Renal cortical epithelial cell (primary cell): ENCODE results near the gene SLC44A4. TPM values are rescaled to one million over a fixed set of nuclear protein-coding genes. Genes with fewer than 3 reads are reported as not detected.
A peak's percentile ranks its signal among the peaks of the same experiment; 100 is the strongest.
"Not testable (repeated sequence)": the region's sequence is repeated elsewhere in the genome, so short reads cannot be mapped to it uniquely, and the experiment has no call there.

Experiments
- DNase-seq: peaks from one replicate; pipeline ENCODE4 v3.0.0-alpha.2; 2011; ENCODE audit warnings: low read depth
- total RNA-seq: library from RNA; depleted of rRNA; stranded (reverse); fragments of >200 nt; gene quantifications from 2 replicates; pipeline ENCODE4 v1.2.3, GENCODE V29; 2014

Gene SLC44A4
- total RNA-seq, 1 donor from 2014 or later: 1.1 TPM

DNA sequence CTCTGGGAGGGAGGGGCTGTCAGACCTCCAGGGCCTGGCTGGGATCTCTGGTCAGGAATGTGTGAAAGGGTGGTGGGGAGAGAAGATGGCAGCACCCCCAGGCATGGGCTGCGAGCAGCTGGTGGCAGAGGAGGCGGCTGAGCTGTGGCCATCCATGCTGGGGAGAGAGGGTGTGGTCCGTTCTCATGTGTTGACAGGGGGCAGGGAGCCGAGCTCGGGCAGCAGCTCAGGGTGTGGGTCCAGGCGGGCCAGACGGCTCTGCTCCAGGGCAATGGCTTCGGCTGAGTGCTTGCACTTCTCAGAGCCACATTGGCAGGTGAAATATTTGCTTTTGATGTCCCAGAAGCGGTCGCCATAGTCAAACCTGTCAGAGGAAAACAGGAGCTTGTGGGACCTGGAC lies 1.1 kb upstream of the SLC44A4 start:
- no peak for DNase-seq

GRCh38 chr6:31879143-31879542 lies 346 bp upstream of the SLC44A4 start:
- DNase-seq: no peak

DNA sequence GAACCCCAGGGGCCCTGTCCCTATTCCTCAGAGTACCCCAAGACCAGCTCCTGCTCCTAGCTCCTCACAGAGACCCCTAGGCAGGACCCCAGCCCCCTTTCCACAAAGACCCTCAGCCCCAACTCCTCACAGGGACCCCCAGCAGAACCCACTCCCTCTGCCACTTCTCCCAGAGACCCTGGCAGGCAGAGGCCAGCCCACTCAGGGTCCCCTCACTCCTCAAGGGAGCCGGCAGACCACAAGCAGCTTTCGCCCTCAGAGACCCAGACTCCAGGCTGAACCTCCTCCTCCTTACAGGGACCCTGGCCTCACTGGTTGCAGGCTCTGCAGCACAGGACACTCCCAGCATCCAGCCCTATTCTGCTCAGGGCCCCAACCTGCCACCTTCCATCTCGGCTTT lies 575 bp downstream of the SLC44A4 start:
- DNase-seq: no peak

DNA sequence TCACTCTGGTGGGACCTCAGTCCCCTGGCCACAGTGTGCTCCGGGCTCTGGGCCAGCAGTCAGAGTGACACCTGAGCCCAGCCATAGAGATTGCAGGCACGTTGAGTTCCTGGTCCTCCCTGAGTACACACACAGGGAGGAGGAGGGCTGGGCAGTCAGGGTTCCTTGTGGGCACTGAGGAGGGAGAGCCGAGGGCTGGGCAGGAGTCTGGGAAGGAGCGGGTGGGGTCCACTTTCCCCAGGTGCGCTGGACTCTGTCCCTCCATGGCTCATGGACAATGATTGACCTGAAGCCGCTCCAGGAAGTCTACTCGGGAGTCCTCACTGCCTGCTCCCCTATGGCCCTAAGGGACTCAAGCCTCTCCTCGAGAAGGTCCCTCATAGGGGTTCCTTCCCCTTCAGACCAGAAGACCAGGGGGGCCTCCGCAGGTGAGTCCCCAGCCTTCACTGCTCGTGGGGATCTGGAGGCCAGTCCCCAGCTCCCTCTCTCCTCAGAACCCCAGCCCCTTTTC lies 1.1 kb downstream of the SLC44A4 start:
- peak; percentile 38 for DNase-seq

DNA sequence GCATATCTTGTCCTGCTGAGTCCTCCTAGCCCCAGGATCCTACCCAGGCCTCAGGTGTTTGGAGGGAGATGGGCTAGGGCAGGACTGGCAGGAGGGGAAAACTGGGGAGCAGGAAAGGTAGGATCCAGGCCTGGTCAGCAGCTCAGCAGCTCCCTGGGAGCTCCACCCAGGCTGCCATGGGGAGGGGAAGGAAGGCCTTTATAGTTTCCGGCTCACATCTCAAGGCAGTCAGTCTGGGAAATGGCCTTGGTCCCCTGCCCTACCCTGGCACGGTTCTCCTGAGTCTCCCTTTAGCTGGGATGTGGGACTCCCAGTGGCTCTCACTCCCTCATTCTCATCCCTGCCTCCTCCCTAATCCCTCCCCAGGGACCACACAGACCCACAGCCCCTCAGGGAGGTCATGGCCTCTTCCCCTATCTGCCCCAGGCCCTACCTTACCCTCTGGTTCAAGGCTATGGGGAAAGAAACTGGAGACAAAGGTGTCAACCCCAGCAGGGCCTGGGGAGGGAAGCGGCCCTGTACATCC lies 1.6 kb downstream of the SLC44A4 start:
- DNase-seq: no peak

GRCh38 chr6:31876357-31876756 lies 2.4 kb downstream of the SLC44A4 start:
- DNase-seq: no peak

- DNase-seq: no peak
Observed at GRCh38 chr6:31875877-31876276, 2.9 kb downstream of the SLC44A4 start.

- no peak for DNase-seq
Observed at GRCh38 chr6:31874836-31875572, 3.8 kb downstream of the SLC44A4 start.

- no peak for DNase-seq
Observed at GRCh38 chr6:31874084-31874670, 4.6 kb downstream of the SLC44A4 start.

- DNase-seq: peak; percentile 23
Observed at GRCh38 chr6:31871046-31871659, 7.6 kb downstream of the SLC44A4 start.

- peak; percentile 36 for DNase-seq
Observed at GRCh38 chr6:31870385-31870921, 8.3 kb downstream of the SLC44A4 start.

DNA sequence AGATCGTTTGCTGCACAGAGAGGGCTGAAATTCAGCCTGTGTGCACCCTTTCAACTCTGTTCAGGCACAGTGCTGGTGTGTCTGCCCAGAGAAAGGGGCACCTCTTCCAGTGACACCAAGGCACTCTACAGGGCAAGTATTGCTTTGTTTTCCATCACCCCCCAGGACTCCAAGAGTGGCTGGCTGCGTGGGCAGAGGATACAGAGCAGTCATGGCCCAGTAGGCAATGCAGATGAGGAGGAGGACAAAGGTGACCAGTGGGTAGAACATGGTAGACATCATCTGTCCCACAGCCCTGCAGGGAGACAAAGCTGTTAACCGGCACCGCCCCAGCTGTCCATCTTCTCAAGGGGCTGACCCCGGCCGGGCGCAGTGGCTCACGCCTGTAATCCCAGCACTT lies 9.5 kb downstream of the SLC44A4 start:
- no peak for DNase-seq

DNA sequence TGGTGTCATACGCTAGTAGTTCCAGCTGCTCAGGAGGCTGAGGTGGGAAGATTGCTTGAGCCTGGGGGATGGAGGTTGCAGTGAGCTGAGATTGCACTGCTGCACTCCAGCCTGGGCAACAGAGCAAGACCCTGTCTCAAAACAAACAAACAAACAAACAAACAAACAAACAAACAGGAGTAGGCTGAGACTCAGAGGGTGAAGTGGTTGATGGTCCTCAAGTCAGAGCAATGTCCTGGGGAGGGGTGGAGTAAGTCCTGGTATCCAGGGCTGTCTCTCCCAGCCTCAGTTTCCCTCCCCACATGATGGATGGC lies 10.2 kb downstream of the SLC44A4 start:
- DNase-seq: not testable (repeated sequence)

GRCh38 chr6:31865205-31866118 lies 13.3 kb downstream of the SLC44A4 start:
- peak; percentile 81 for DNase-seq

GRCh38 chr6:31864818-31865204 lies 14.0 kb downstream of the SLC44A4 start:
- DNase-seq: no peak

DNA sequence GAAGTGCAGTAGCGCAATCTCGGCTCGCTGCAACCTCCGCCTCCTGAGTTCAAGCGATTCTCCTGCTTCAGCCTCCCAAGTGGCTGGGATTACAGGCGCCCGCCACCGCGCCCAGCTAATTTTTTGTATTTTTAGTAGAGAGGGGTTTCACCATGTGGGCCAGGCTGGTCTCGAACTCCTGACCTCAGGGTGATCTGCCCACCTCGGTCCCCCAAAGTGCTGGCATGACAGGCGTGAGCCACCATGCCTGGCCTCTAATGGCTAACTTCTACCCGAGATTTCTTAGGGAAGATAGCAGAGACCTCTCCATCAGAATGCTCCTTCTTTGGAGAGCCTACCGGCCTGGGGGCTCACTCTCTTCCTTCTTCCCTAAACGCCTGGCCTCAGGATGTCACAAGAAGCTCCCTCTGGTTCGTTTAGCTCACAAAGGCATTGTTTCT lies 14.7 kb downstream of the SLC44A4 start:
- DNase-seq: not testable (repeated sequence)

DNA sequence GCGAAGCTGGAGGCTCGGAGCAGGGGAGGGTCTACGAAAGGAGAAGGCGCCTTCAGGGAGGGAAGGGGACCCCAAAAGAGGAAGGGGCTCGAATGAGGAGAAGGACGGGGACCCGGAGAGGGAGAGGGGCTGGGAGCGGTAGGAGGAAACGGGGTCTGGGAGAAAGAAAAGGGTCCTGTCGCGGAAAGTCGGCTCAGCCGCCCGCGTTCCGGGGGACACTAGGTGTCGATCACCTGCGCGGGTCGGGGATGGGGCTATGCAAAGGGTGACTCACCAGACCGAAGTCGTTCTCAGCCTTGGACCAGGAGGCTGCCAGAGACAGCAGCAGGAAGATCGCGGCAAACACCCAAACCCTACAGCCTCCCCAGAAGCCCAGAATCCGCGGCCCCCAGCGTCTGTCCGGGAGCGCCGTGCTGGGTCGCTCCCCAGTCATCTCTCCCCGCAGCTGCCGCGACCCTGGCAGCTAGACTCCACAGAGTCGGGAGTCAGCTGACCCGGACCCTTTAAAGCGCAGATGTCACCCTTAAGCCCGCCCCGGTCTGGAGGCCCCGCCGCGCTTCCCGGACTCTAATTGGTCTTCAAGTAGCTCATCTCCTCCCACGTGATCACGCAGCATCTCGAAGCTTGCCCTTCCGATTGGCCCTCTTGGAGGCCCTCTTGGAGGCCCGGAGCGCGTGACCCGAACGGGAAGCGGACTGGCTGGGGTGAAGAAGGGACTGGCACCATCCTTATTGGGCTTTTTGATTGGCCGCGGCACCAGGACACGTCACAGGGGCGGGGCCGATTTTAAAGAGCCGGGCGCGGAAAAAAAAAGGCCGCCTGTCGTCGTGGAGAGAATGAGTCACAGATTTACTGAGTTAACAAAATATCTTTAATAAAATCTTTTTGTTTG lies 16.2 kb downstream of the SLC44A4 start, which contains the start of gene NEU1:
Gene NEU1, minus strand, starts transcription at position 478 of the 892 bp plus-strand sequence. Its CDS starts 45 bp downstream, at position 433.
- peak; percentile 100 for DNase-seq

GRCh38 chr6:31861919-31862343 lies 16.9 kb downstream of the SLC44A4 start:
- DNase-seq: no peak

- DNase-seq: no peak
Observed at GRCh38 chr6:31861150-31861549, 17.6 kb downstream of the SLC44A4 start.

GRCh38 chr6:31860349-31860748 lies 18.4 kb downstream of the SLC44A4 start:
- no peak for DNase-seq
